ENCODE results near the gene TRIM51. TPM values are rescaled to one million over a fixed set of nuclear protein-coding genes. Genes with fewer than 3 reads are reported as not detected.
"Not testable (repeated sequence)": the region's sequence is repeated elsewhere in the genome, so short reads cannot be mapped to it uniquely, and the experiment has no call there.

The TRIM51 gene
- not detected for total RNA-seq
- long read RNA-seq, result 0 reads

GRCh38 chr11:55882997-55883396, at the start of gene TRIM51:
TRIM51 (plus strand) TSS chr11:55883297; CDS start chr11:55885429, 2,132 bp downstream.
- not testable (repeated sequence) for DNase-seq (ENCODE audit: low spot score)

- DNase-seq (ENCODE audit: low spot score), result no peak
These were observed 44.6 kb upstream of the TRIM51 start, which contains the start of gene OR5D16 for GRCh38 chr11:55838452-55838851. OR5D16 (plus strand) TSS chr11:55838752; CDS start chr11:55838752, 0 bp downstream.

GRCh38 chr11:55847453-55847852, 35.6 kb upstream of the TRIM51 start:
- no peak for DNase-seq (ENCODE audit: low spot score)

- DNase-seq (ENCODE audit: low spot score), result no peak
These were observed 34.1 kb upstream of the TRIM51 start for GRCh38 chr11:55849037-55849436.

- no peak for DNase-seq (ENCODE audit: low spot score)
These were observed 31.0 kb upstream of the TRIM51 start for GRCh38 chr11:55852141-55852540.

GRCh38 chr11:55854704-55855103, 28.4 kb upstream of the TRIM51 start:
- no peak for DNase-seq (ENCODE audit: low spot score)

GRCh38 chr11:55867354-55867753, 15.7 kb upstream of the TRIM51 start:
- DNase-seq (ENCODE audit: low spot score), result not testable (repeated sequence)

- not testable (repeated sequence) for DNase-seq (ENCODE audit: low spot score)
These were observed 10.4 kb upstream of the TRIM51 start for GRCh38 chr11:55872731-55873130.

- DNase-seq (ENCODE audit: low spot score), result not testable (repeated sequence)
These were observed 10.0 kb upstream of the TRIM51 start for GRCh38 chr11:55873146-55873545.

- DNase-seq (ENCODE audit: low spot score), result not testable (repeated sequence)
These were observed 1.9 kb downstream of the TRIM51 start for GRCh38 chr11:55884995-55885394.

GRCh38 chr11:55885481-55885880, 2.4 kb downstream of the TRIM51 start:
- not testable (repeated sequence) for DNase-seq (ENCODE audit: low spot score)

- no peak for DNase-seq (ENCODE audit: low spot score)
These were observed 12.1 kb downstream of the TRIM51 start for GRCh38 chr11:55895216-55895615.

- DNase-seq (ENCODE audit: low spot score), result no peak
These were observed 19.2 kb downstream of the TRIM51 start for GRCh38 chr11:55902308-55902707.

GRCh38 chr11:55914482-55914881, 31.4 kb downstream of the TRIM51 start, which contains the start of gene OR5W2:
OR5W2 (minus strand) TSS chr11:55914582; CDS start chr11:55914582, 0 bp downstream.
- no peak for DNase-seq (ENCODE audit: low spot score)

GRCh38 chr11:55920537-55920936, 37.4 kb downstream of the TRIM51 start:
- no peak for DNase-seq (ENCODE audit: low spot score)

GRCh38 chr11:55936300-55936699, 53.2 kb downstream of the TRIM51 start, which contains the start of gene OR5I1:
OR5I1 (minus strand) TSS chr11:55936400; CDS start chr11:55936400, 0 bp downstream.
- DNase-seq (ENCODE audit: low spot score), result no peak

Other genes with a start within 250 kb of the TRIM51 start
- not detected for gene OR4P4, start 248.2 kb upstream of the TRIM51 start, total RNA-seq
- not detected for gene OR4S2, start 235.0 kb upstream of the TRIM51 start, total RNA-seq
- not detected for gene OR4C6, start 221.1 kb upstream of the TRIM51 start, total RNA-seq
- gene OR5D13, start 109.9 kb upstream of the TRIM51 start, total RNA-seq, result not detected
- gene OR5D14, start 87.7 kb upstream of the TRIM51 start, total RNA-seq, result not detected
- gene OR5L1, start 71.9 kb upstream of the TRIM51 start, total RNA-seq, result not detected
- not detected for gene OR5D18, start 63.7 kb upstream of the TRIM51 start, total RNA-seq
- not detected for gene OR5L2, start 56.1 kb upstream of the TRIM51 start, total RNA-seq
- not detected for gene OR5D16, start 44.5 kb upstream of the TRIM51 start, total RNA-seq
- not detected for gene OR5W2, start 31.3 kb downstream of the TRIM51 start, total RNA-seq
- not detected for gene OR5I1, start 53.1 kb downstream of the TRIM51 start, total RNA-seq
- gene OR10AG1, start 86.6 kb downstream of the TRIM51 start, total RNA-seq, result not detected
- gene OR5F1, start 111.3 kb downstream of the TRIM51 start, total RNA-seq, result not detected
- gene OR5AS1, start 144.4 kb downstream of the TRIM51 start, total RNA-seq, result not detected
- not detected for gene OR8I2, start 210.0 kb downstream of the TRIM51 start, total RNA-seq
- not detected for gene OR8H2, start 220.4 kb downstream of the TRIM51 start, total RNA-seq
- not detected for gene OR8H3, start 239.1 kb downstream of the TRIM51 start, total RNA-seq